ENCODE measurements around the gene NOPCHAP1. TPM values are rescaled to one million over a fixed set of nuclear protein-coding genes. Genes with fewer than 3 reads are reported as not detected.

Gene NOPCHAP1
- total and polyA plus RNA-seq, 2 of the 4 experiments (the other 2 are of a cell fraction): 5.6 to 9.3 TPM

- POLR2A ChIA-PET (ENCODE audit: unreplicated experiment): no interaction called here
- no peak overlapping the region for H3K9ac ChIP-seq (ENCODE audit: low read depth, low read length)
- peaks cover 2% of the 10 kb centered on the region; the same call in 1 of the 2 replicates for H3K9me3 ChIP-seq (ENCODE audit: control insufficient read depth, insufficient read depth, low read length)
- no peak overlapping the region for H3K27ac ChIP-seq (ENCODE audit: insufficient read depth, low read length)
- H3K4ac ChIP-seq (ENCODE audit: low read depth, low read length): no peak overlapping the region
- no peak overlapping the region for H2AK9ac ChIP-seq (replicated peaks; ENCODE audit: low read depth, low read length, poor library complexity)
- H4K20me1 ChIP-seq (ENCODE audit: insufficient read depth, low read length): no peaks in the 10 kb centered on the region
- no peak overlapping the region for H3K4me2 ChIP-seq (ENCODE audit: low read depth, low read length)
- in situ Hi-C loops (cut with MboI; ENCODE audit: low sequenced_read_pairs): no loop called here
- H4K91ac ChIP-seq (ENCODE audit: insufficient read depth, low read depth, low read length): no peak overlapping the region
- no peaks in the 10 kb centered on the region; the same call in 1 of the 2 replicates for H3K9me1 ChIP-seq (ENCODE audit: insufficient read depth, low read length)
- no peaks in the 10 kb centered on the region for H3K27me3 ChIP-seq (ENCODE audit: control insufficient read depth, insufficient read depth, low read length)
- no peak overlapping the region for H2AK5ac ChIP-seq (ENCODE audit: low read depth, low read length)
- TF ChIP-seq RFX5 (IDR thresholded peaks at IDR 0.05; ENCODE audit: low read depth, low read length) (no peak), NFE2L2 (IDR thresholded peaks at IDR 0.05; ENCODE audit: low read depth, low read length) (no peak), USF2 (IDR thresholded peaks at IDR 0.05; ENCODE audit: low read depth, low read length) (no peak), BHLHE40 (IDR thresholded peaks at IDR 0.05; ENCODE audit: low read depth, low read length) (no peak), FOS (IDR thresholded peaks at IDR 0.05; ENCODE audit: low read depth, low read length) (no peak), MAFK (IDR thresholded peaks at IDR 0.05; ENCODE audit: low read depth, low read length) (no peak), SMC3 (IDR thresholded peaks at IDR 0.05; ENCODE audit: low read depth, low read length) (no peak), MXI1 (IDR thresholded peaks at IDR 0.05; ENCODE audit: borderline replicate concordance, low read depth, low read length) (no peak), RCOR1 (IDR thresholded peaks at IDR 0.05; ENCODE audit: insufficient replicate concordance, low read length) (no peak), RAD21 (IDR thresholded peaks at IDR 0.05; ENCODE audit: low read length) (no peak), POLR2A (IDR thresholded peaks at IDR 0.05; ENCODE audit: low read depth, low read length) (no peak), CTCF (conservative IDR thresholded peaks at IDR 0.05; ENCODE audit: low read depth, low read length) (no peak), CEBPB (IDR thresholded peaks at IDR 0.05; ENCODE audit: low read depth, low read length) (no peak), CHD1 (IDR thresholded peaks at IDR 0.05; ENCODE audit: low read depth, low read length) (no peak), MAZ (IDR thresholded peaks at IDR 0.05; ENCODE audit: borderline replicate concordance, low read depth, low read length) (no peak)
- TF ChIP-seq, protein P1, sequence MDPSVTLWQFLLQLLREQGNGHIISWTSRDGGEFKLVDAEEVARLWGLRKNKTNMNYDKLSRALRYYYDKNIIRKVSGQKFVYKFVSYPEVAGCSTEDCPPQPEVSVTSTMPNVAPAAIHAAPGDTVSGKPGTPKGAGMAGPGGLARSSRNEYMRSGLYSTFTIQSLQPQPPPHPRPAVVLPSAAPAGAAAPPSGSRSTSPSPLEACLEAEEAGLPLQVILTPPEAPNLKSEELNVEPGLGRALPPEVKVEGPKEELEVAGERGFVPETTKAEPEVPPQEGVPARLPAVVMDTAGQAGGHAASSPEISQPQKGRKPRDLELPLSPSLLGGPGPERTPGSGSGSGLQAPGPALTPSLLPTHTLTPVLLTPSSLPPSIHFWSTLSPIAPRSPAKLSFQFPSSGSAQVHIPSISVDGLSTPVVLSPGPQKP (IDR thresholded peaks at IDR 0.05; ENCODE audit: borderline replicate concordance, low read depth, low read length): no peak
- H3K14ac ChIP-seq (replicated peaks; ENCODE audit: low read depth, low read length): no peak overlapping the region
- H2AFZ ChIP-seq (replicated peaks; ENCODE audit: low read length, poor library complexity): no peak overlapping the region
- WGBS, 2 experiments (ENCODE audit: extremely low coverage in 2 of 2, insufficient read length in 1 of 2): no CpG with 5 or more reads among the region's 4 CpGs
- H2BK20ac ChIP-seq (ENCODE audit: low read depth, low read length): no peak overlapping the region
- no peak overlapping the region for H2BK15ac ChIP-seq (ENCODE audit: low read depth, low read length)
- ATAC-seq (ENCODE audit: low read depth) (no peak), DNase-seq (no peak)
- CTCF ChIA-PET: no interaction called here
- H3K23ac ChIP-seq (ENCODE audit: low read depth, low read length): no peak overlapping the region
- H4K8ac ChIP-seq (ENCODE audit: low read depth in 2 of 2, low read length in 2 of 2): no peak overlapping the region
- peaks cover 2% of the 10 kb centered on the region for H3K4me1 ChIP-seq (ENCODE audit: control insufficient read depth, insufficient read depth, low read length)
- no peak overlapping the region for H4K5ac ChIP-seq (ENCODE audit: low read depth, low read length)
- no peak overlapping the region for H3K56ac ChIP-seq (ENCODE audit: extremely low read depth, insufficient read depth, low read length)
- H3K79me1 ChIP-seq (ENCODE audit: low read depth in 1 of 2, low read length in 2 of 2): peaks cover 0 to 14% of the 10 kb centered on the region in 2 experiments; a peak in 3 of 4 replicates
- H2BK5ac ChIP-seq (ENCODE audit: low read depth, low read length, poor library complexity, severe bottlenecking): no peak overlapping the region
- dilution Hi-C loops (cut with HindIII; ENCODE audit: low sequenced_read_pairs, unreplicated experiment): no loop called here
- peaks cover 16% of the 10 kb centered on the region for H3K36me3 ChIP-seq (ENCODE audit: control insufficient read depth, insufficient read depth, low read length)
- no peak overlapping the region for H3K18ac ChIP-seq (ENCODE audit: low read depth, low read length)
- no TSS peak for BruUV-seq (replicated peaks)
- no peak overlapping the region for H3K4me3 ChIP-seq (ENCODE audit: insufficient read depth, low read depth, low read length)
- intact Hi-C loops (cut with micrococcal nuclease): no loop called here
- no peak overlapping the region for H2BK120ac ChIP-seq (ENCODE audit: low read depth, low read length)
These were observed 29.4 kb downstream of the NOPCHAP1 start for GRCh38 chr12:105015543-105015942.

All from IMR-90 (cell line).